A549 (cell line): Measurements from ENCODE around the gene PIGK.

ENCODE experiments used
- EP300 ChIP-seq, 2 experiments: fragments of >200 bp; sonication (Bioruptor Twin); formaldehyde crosslinking; IDR thresholded peaks; 2 replicates in 1 of 2; 3 replicates in 1 of 2; pipeline ENCODE4 v1.6.1; 2016 to 2017
- ESRRA ChIP-seq: fragments of 150-350 bp; IDR thresholded peaks from 2 replicates; pipeline ENCODE4 v1.6.1; 2014; ENCODE audit warnings: mild to moderate bottlenecking, low read length, borderline replicate concordance
- FOSB ChIP-seq: fragments of 250-450 bp; sonication (Bioruptor Pico); IDR thresholded peaks from 2 replicates; pipeline ENCODE4 v1.5.0; 2020; ENCODE audit warnings: mild to moderate bottlenecking, moderate library complexity
- GATA3 ChIP-seq: IDR thresholded peaks from 2 replicates; pipeline ENCODE4 v1.6.1; 2012; ENCODE audit warnings: borderline replicate concordance
- KDM5A ChIP-seq: fragments of 200-600 bp; sonication (generic); IDR thresholded peaks from 2 replicates; pipeline ENCODE4 v1.6.1; 2016; ENCODE audit warnings: antibody characterized with exemption, mild to moderate bottlenecking
- NR3C1 ChIP-seq: fragments of >200 bp; sonication (Bioruptor Twin); formaldehyde crosslinking; IDR thresholded peaks from 3 replicates; pipeline ENCODE4 v1.6.1; 2017
- POLR2A ChIP-seq: IDR thresholded peaks from 2 replicates; pipeline ENCODE4 v1.6.1; 2012; ENCODE audit warnings: mild to moderate bottlenecking, low read length
- TP53 ChIP-seq: fragments of 250-450 bp; sonication (Bioruptor Pico); IDR thresholded peaks from 2 replicates; pipeline ENCODE4 v1.5.0; 2021; ENCODE audit warnings: mild to moderate bottlenecking, moderate library complexity
- TF ChIP-seq, protein P1 (sequence below): fragments of >200 bp; sonication (Bioruptor Twin); formaldehyde crosslinking; IDR thresholded peaks from 3 replicates; pipeline ENCODE4 v1.5.1; 2016
- TF ChIP-seq, protein P2 (sequence below): IDR thresholded peaks from 2 replicates; pipeline ENCODE4 v1.6.1; 2012

GRCh38 chr1:77089756-77090155 is 129.5 kb downstream of the PIGK start:
- TF ChIP-seq POLR2A (no peak), NR3C1 (no peak), EP300 (IDR thresholded peaks at IDR 0.05) (no peak), KDM5A (no peak), FOSB (no peak), GATA3 (no peak), ESRRA (no peak), TP53 (CRISPR knock-in tag) (no peak)
- TF ChIP-seq, protein P1, sequence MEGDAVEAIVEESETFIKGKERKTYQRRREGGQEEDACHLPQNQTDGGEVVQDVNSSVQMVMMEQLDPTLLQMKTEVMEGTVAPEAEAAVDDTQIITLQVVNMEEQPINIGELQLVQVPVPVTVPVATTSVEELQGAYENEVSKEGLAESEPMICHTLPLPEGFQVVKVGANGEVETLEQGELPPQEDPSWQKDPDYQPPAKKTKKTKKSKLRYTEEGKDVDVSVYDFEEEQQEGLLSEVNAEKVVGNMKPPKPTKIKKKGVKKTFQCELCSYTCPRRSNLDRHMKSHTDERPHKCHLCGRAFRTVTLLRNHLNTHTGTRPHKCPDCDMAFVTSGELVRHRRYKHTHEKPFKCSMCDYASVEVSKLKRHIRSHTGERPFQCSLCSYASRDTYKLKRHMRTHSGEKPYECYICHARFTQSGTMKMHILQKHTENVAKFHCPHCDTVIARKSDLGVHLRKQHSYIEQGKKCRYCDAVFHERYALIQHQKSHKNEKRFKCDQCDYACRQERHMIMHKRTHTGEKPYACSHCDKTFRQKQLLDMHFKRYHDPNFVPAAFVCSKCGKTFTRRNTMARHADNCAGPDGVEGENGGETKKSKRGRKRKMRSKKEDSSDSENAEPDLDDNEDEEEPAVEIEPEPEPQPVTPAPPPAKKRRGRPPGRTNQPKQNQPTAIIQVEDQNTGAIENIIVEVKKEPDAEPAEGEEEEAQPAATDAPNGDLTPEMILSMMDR, result no peak
- TF ChIP-seq, protein P2, sequence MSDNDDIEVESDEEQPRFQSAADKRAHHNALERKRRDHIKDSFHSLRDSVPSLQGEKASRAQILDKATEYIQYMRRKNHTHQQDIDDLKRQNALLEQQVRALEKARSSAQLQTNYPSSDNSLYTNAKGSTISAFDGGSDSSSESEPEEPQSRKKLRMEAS, result no peak
